Limb (tissue), 2 donors: Measurements from ENCODE around the gene CTCF.

Experiments
- DNase-seq, 2 donors: peaks; one replicate each; pipeline ENCODE4 v3.0.0-alpha.2; 2016; ENCODE audit errors: extremely low spot score in 2 of 2

CTCF gene

DNA sequence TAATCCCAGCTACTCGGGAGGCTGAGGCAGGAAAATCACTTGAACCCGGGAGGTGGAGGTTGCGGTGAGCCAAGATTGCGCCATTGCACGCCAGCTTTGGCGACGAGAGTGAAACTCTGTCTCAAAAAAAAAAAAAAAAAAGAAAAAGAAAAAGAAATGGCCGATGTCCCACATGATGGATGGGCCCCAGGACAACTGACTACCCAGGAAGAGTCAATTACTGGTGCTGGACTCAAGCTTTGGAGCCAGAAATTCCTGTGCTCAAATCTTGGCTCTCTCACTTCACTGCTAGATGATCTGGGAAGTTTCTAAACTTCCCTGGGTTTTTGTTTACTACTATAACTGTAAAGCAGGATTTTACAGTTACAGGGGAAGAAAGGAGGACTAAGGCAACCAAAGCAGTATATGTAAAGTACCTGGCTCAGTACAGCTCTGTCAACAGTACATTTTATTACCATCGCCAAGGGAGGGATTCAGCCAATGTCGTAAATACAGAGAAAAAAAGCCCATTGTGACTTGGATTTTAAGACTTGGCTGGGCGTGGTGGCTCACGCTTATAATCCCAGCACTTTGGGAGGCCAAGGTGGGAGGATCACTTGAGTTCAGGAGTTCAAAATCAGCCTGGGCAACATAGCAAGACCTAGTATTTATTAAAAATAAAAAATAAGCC, 116.2 kb downstream of the CTCF start:
- DNase-seq = no peak

DNA sequence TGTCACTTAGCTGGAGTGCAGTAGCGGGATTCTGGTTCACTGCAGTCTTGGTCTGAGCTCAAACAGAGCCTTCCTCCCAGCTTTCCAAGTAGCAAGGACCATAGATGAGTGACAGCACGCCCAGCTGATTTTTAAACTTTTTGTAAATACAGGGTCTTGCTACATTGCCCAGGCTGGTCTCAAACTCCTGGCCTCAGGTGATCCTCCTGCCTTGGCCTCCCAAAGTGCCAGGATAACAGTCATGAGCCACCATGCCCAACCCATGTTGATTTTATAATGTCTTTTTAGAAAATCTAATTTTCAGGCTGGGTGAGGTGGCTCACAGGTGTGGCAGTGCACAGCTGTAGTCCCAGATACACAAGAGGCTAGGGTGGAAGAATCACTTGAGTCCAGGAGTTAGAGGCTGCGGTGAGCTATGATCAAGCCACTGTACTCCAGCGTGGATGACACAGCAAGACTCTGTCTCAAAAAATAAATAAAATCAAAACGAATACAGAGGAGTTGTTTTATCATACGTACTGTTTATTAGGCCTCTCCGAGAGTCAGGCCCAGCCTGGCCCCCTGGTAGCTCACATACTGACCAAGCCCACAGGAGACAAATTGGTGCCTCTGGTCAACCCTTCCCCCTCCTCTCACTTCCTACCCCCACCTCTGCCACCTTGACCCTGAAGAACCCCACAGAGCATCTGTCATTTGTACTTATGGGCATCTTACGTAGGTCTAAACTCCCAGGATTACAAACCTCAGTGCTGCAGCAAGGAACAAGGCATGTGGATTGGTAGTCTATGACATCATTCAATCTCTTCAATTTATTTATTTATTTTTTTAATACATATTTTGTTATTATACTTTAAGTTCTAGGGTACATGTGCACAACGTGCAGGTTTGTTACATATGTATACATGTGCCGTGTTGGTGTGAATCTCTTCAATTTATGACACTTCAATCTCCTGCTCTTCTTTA, 117.9 kb downstream of the CTCF start:
- no peak for DNase-seq

DNA sequence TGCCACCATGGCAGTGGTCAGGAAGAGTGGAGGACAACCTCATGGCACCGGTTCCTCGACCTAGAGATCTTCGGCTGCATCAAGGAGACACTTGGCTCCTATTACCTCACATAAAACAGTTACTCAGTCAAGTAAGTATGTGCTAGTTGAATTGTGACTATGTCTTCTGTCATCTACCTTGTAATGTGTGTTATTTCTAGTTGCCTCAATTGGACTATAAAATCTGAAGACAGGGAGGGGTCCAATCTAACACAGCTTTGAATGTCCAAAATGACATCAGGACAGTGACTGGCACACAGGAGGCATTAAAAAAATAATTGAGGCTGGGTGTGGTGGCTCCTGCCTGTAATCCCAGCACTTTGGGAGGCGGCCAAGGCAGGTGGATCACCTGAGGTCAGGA, 121.4 kb downstream of the CTCF start:
- no peak for DNase-seq

DNA sequence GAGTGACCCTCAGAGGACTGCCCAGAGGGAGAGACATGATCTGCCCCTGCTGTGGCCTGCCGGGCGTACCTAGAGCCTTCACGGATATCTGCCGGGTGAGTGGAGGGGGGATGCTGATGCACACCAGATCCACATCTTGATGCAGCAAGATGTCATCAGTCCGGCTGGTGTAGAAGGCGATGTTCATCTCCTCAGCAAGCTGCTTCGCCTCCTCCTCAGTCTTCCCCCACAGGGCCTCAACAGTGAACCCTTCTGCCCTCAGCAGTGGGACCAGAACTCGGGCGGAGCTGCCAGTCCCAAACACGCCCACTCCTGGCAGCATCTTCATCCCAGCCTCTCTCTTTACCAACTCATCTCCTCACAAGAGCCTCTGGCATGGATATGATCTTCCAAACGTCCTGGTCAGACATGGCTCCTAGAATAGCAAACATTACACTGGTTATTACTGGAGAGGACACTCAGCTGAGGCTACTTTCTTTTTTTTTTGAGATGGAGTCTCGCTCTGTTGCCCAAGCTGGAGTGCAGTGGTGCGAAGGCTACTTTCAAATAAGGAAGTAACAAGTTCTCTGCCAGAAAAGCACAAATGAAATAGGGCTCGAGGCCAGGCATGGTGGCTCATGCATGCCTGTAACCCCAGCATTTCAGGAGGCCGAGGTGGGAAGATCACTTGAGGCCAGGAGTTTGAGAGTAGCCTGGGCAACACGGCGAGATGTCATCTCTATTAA, 123.2 kb downstream of the CTCF start:
- DNase-seq = no peak
